CD4-positive, CD25-positive, alpha-beta regulatory T cell (primary cell): ENCODE measurements around the gene PPM1J. TPM values are rescaled to one million over a fixed set of nuclear protein-coding genes. Genes with fewer than 3 reads are reported as not detected.

Experiments
- ATAC-seq, 2 donors: fragments of 150-1000 bp; cut with Tn5 transposase; one replicate each; pipeline ENCODE4 v1.10.0; 2021; ENCODE audit warnings: low read depth in 2 of 2, moderate number of reproducible peaks in 2 of 2, moderate library complexity in 1 of 2
- DNase-seq, 3 donors: peaks; one replicate each; pipeline versions ENCODE4 v3.0.0 to v3.0.0-alpha.2; 2012 to 2022; ENCODE audit warnings: mixed read lengths in 1 of 3
- H3K27ac ChIP-seq: one replicate; pipeline ENCODE4 v1.7.0; 2013; ENCODE audit warnings: mild to moderate bottlenecking, low read length; ENCODE audit not compliant: insufficient read depth, poor library complexity, severe bottlenecking
- H3K27me3 ChIP-seq: one replicate; pipeline ENCODE4 v1.7.0; 2013; ENCODE audit warnings: low read length; ENCODE audit not compliant: control insufficient read depth, insufficient read depth
- H3K36me3 ChIP-seq: one replicate; pipeline ENCODE4 v1.7.0; 2013; ENCODE audit warnings: mild to moderate bottlenecking, low read length, moderate library complexity; ENCODE audit not compliant: control insufficient read depth, insufficient read depth
- H3K4me1 ChIP-seq: 2 replicates; pipeline ENCODE4 v1.7.0; 2013; ENCODE audit warnings: mild to moderate bottlenecking, low read length; ENCODE audit not compliant: insufficient read depth, control insufficient read depth, poor library complexity, severe bottlenecking
- H3K4me3 ChIP-seq: one replicate; pipeline ENCODE4 v1.7.0; 2013; ENCODE audit warnings: low read depth, mild to moderate bottlenecking, low read length, moderate library complexity
- H3K9me3 ChIP-seq, 2 experiments: 1 replicate in 1 of 2; 2 replicates in 1 of 2; pipeline ENCODE4 v1.7.0; 2013; ENCODE audit warnings: low read length in 2 of 2, mild to moderate bottlenecking in 1 of 2, moderate library complexity in 1 of 2; ENCODE audit not compliant: control insufficient read depth in 2 of 2
- H3K27ac Mint-ChIP-seq, 3 donors: one replicate each; pipeline ENCODE4 v1.8.0; 2020 to 2022; ENCODE audit warnings: mild to moderate bottlenecking in 3 of 3, mixed read lengths in 3 of 3, moderate library complexity in 2 of 3
- H3K27me3 Mint-ChIP-seq: one replicate; pipeline ENCODE4 v1.8.0; 2022; ENCODE audit warnings: mild to moderate bottlenecking, mixed read lengths
- H3K36me3 Mint-ChIP-seq: one replicate; pipeline ENCODE4 v1.8.0; 2020; ENCODE audit warnings: mixed read lengths
- H3K4me1 Mint-ChIP-seq, 4 donors: one replicate each; pipeline ENCODE4 v1.8.0; 2020 to 2022; ENCODE audit warnings: mixed read lengths in 4 of 4, mild to moderate bottlenecking in 1 of 4
- H3K4me3 Mint-ChIP-seq, 4 donors: one replicate each; pipeline ENCODE4 v1.8.0; 2020 to 2022; ENCODE audit warnings: mild to moderate bottlenecking in 4 of 4, mixed read lengths in 4 of 4, moderate library complexity in 3 of 4
- H3K9me3 Mint-ChIP-seq, 7 donors: one replicate each; pipeline ENCODE4 v1.8.0; 2020 to 2022; ENCODE audit warnings: mixed read lengths in 7 of 7, mild to moderate bottlenecking in 3 of 7, moderate library complexity in 2 of 7
- polyA plus RNA-seq, 4 donors: library from polyadenylated mRNA; unstranded; fragments of 300-500 nt; fragmentation: Illumina TruSeq; gene quantifications; one replicate each; pipeline ENCODE4 v1.2.3, GENCODE V29; 2021
- total RNA-seq: library from RNA; stranded (reverse); gene quantifications from one replicate; pipeline ENCODE4 v1.2.3, GENCODE V29; 2022

The PPM1J gene
- total RNA-seq: not detected
- polyA plus RNA-seq: not detected

DNA sequence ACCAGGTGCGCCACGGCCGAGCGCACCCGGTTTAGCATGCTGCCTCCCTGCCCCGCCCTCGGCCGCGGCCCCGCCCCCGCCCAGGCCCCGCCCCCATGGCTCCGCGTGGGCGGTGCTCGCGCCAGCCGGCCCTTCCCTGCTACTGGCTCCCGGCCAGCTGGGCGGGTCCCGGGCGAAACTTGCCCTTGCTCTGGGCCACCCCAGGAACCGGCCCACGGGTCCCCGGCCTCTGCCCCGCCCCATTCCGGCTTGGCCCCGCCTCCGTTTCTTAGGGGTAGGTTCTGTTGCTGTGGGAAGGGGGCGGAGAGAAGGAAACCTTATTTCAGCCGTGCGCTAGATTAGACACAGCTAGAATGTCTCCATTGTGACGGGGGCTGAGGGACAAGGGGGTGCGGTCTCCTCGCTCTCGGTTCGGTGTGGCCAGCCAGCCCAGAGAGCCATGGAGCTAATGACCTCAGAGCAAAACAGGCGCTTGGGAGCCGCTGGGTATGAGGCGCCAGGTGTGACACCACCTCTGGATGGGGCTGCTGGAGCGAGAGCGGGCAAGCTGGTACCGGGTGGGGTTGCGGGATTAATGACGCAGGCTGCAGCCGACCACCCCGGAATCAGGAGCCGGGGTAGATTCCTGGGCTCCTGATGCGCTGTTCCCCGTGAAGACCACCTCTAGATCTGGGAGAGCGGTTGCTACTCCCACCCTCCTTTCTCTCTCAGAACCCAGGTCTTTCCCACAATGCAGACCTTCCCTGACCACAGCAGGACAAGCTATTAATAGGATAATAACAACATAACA is at the start of gene PPM1J:
PPM1J (minus strand) TSS at position 69 of the 790 bp plus-strand sequence; CDS start at position 38, 31 bp downstream.
- peak within 1 kb of the TSS in 2 of 3 donors; percentile 82 to 89 for H3K27ac Mint-ChIP-seq
- peak; percentile 86 to 90 for ATAC-seq

GRCh38 chr1:112762541-112763500 is 47.7 kb upstream of the PPM1J start:
- no peak overlapping the region for H3K4me3 ChIP-seq
- peaks cover 0 to under 1% of the 10 kb centered on the region in 2 experiments for H3K9me3 ChIP-seq
- H3K27ac ChIP-seq: no peak overlapping the region
- H3K4me1 ChIP-seq: no peaks in the 10 kb centered on the region
- DNase-seq: no peak
- no peak for ATAC-seq
- peaks cover 28% of the 10 kb centered on the region for H3K27me3 Mint-ChIP-seq
- no peak overlapping the region for H3K27ac Mint-ChIP-seq
- H3K4me3 Mint-ChIP-seq: no peak overlapping the region
- H3K36me3 ChIP-seq: no peaks in the 10 kb centered on the region
- H3K36me3 Mint-ChIP-seq: no peaks in the 10 kb centered on the region
- H3K9me3 Mint-ChIP-seq: peaks cover 0 to 9% (median 0%) of the 10 kb centered on the region in 7 donors
- peaks cover 0 to 4% (median 0%) of the 10 kb centered on the region in 4 donors for H3K4me1 Mint-ChIP-seq
- no peaks in the 10 kb centered on the region for H3K27me3 ChIP-seq

More for the DNA sequence above, at the start of gene PPM1J:
- peak within 1 kb of the TSS; percentile 86 for H3K4me3 ChIP-seq
- no peaks in the 10 kb centered on the region for H3K9me3 ChIP-seq
- H3K27me3 ChIP-seq: no peaks in the 10 kb centered on the region
- H3K27ac ChIP-seq: peak within 1 kb of the TSS; percentile 55
- Mint-ChIP-seq H3K9me3 (no peaks in the 10 kb centered on the region), H3K27me3 (peaks cover 35% of the 10 kb centered on the region), H3K4me1 (peaks cover 6 to 32% (median 22%) of the 10 kb centered on the region in 4 donors), H3K36me3 (no peaks in the 10 kb centered on the region), H3K4me3 (peak within 1 kb of the TSS; percentile 91 to 95 (median 92))
- peaks cover 35% of the 10 kb centered on the region for H3K4me1 ChIP-seq
- H3K36me3 ChIP-seq: no peaks in the 10 kb centered on the region
- DNase-seq: peak; percentile 95 to 97 (median 96)

- H3K4me3 Mint-ChIP-seq: no peak overlapping the region
- no peaks in the 10 kb centered on the region for H3K27me3 ChIP-seq
- ATAC-seq (no peak), DNase-seq (no peak)
- no peak overlapping the region for H3K27ac Mint-ChIP-seq
- H3K27me3 Mint-ChIP-seq: peaks cover 28% of the 10 kb centered on the region
- H3K4me1 Mint-ChIP-seq: peaks cover 0 to 4% (median 0%) of the 10 kb centered on the region in 4 donors
- H3K36me3 ChIP-seq: no peaks in the 10 kb centered on the region
- no peak overlapping the region for H3K4me3 ChIP-seq
- no peaks in the 10 kb centered on the region for H3K9me3 ChIP-seq
- H3K27ac ChIP-seq: no peak overlapping the region
- peaks cover 0 to 9% (median 0%) of the 10 kb centered on the region in 7 donors for H3K9me3 Mint-ChIP-seq
- no peaks in the 10 kb centered on the region for H3K36me3 Mint-ChIP-seq
- no peaks in the 10 kb centered on the region for H3K4me1 ChIP-seq
Observed at GRCh38 chr1:112761714-112762480, 46.8 kb upstream of the PPM1J start.

DNA sequence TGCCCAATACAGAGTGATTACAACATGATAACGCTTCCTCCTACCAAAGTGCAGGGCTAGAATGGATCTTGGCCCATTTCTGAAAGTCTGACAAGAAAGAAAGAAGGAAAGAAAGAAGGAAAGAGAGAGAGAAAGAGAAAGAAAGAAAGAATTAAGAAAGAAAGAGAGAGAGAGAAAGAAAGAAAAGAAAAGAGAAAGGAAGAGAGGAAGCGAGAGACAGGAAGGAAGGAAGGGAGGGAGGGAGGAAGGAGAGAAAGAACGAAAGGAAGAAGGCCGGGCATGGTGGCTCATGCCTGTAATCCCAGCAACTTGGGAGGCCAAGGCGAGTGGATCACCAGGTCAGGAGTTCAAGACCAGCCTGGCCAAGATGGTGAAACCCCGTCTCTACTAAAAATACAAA is 44.1 kb upstream of the PPM1J start:
- ATAC-seq (no peak), DNase-seq (no peak)
- Histone ChIP-seq H3K36me3 (no peaks in the 10 kb centered on the region), H3K4me3 (no peak overlapping the region), H3K27me3 (peaks cover 2% of the 10 kb centered on the region), H3K4me1 (no peaks in the 10 kb centered on the region), H3K27ac (no peak overlapping the region), H3K9me3 (peaks cover 2 to 6% of the 10 kb centered on the region in 2 experiments)
- Mint-ChIP-seq H3K4me3 (no peak overlapping the region), H3K9me3 (peaks cover 0 to 8% (median 4%) of the 10 kb centered on the region in 7 donors), H3K27me3 (peaks cover 32% of the 10 kb centered on the region), H3K27ac (no peak overlapping the region), H3K4me1 (peaks cover 0 to 4% (median 0%) of the 10 kb centered on the region in 4 donors), H3K36me3 (no peaks in the 10 kb centered on the region)

DNA sequence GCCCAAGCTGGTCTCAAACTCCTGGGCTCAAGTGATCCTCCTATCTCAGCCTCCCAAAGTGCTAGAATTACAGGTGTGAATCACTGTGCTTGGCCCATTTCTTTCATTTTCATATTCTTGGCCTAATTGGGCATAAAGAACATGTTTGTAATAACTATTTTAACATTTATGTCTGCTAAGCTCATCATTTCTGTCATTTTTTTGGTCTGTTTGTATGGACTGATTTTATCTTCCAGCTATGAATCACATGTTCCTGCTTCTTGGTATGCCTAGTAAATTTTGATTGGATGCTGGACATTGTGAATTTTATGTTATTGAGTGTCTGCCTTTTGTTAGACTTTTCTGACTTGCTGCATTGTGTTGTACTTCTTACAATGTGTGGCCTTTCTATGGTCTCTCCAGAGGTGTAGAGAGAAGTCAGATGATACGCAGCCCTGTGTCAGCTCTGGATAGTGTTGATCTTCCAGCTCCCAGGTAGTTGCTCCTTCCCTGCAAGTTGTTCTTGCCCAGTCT is 39.0 kb upstream of the PPM1J start:
- Histone ChIP-seq H3K4me1 (no peaks in the 10 kb centered on the region), H3K27ac (no peak overlapping the region), H3K4me3 (no peak overlapping the region), H3K9me3 (peaks cover 4 to 9% of the 10 kb centered on the region in 2 experiments), H3K27me3 (peaks cover 3% of the 10 kb centered on the region), H3K36me3 (no peaks in the 10 kb centered on the region)
- Mint-ChIP-seq H3K4me3 (no peak overlapping the region), H3K9me3 (peaks cover 0 to 10% (median 5%) of the 10 kb centered on the region in 7 donors), H3K36me3 (no peaks in the 10 kb centered on the region), H3K4me1 (no peaks in the 10 kb centered on the region), H3K27ac (no peak overlapping the region), H3K27me3 (peaks cover 58% of the 10 kb centered on the region)
- DNase-seq (no peak), ATAC-seq (no peak)

DNA sequence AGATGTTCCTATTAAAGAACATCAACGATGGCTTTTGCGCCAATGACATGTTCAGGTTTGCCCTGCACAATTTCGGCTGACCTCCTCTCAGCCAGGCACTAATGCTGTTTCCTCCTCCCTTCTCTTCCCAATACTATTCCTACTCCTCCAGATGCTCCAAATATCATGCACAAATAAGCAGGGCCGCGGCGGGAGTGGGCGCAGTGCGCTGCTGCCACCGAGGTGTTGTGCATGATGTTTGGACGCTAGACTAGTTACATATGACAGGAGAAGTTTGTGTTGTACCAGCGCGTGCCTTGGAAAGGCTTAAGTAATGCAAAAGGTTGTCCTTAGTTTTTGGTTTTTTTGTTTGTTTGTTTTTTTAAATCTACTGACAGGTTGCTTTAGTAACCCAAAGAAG is 33.3 kb upstream of the PPM1J start:
- Histone ChIP-seq H3K36me3 (no peaks in the 10 kb centered on the region), H3K4me3 (no peak overlapping the region), H3K27me3 (peaks cover 2% of the 10 kb centered on the region), H3K4me1 (no peaks in the 10 kb centered on the region), H3K27ac (no peak overlapping the region), H3K9me3 (no peaks in the 10 kb centered on the region)
- Mint-ChIP-seq H3K27ac (no peak overlapping the region), H3K9me3 (peaks cover 0 to 10% (median 2%) of the 10 kb centered on the region in 7 donors), H3K36me3 (no peaks in the 10 kb centered on the region), H3K4me3 (no peak overlapping the region), H3K27me3 (peaks cover 64% of the 10 kb centered on the region), H3K4me1 (peaks cover 0 to 7% (median 0%) of the 10 kb centered on the region in 4 donors)
- DNase-seq (no peak), ATAC-seq (no peak)
